Measurements from ENCODE around the gene EXOG.

The EXOG gene

DNA sequence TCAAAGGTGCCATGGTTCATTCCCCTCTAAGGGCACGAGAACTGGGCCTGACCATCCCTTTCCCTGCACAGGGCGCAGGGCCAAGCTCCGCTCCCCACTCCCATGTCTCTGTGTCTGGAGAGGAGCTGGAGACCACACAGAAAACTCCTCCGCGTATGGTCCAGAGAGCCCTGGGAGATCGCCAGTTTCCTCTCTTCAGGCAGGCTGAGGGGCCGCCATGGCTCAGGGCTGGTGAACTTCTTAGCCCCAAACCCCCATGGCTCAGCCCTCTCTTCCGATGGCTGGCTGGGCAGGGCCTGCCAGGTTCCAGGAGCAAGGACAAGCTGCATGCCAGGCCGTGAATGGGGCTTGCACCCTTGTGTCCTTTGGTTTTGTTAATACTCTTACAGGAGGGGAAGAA, 52.9 kb downstream of the EXOG start:
- no peak for DNase-seq

DNA sequence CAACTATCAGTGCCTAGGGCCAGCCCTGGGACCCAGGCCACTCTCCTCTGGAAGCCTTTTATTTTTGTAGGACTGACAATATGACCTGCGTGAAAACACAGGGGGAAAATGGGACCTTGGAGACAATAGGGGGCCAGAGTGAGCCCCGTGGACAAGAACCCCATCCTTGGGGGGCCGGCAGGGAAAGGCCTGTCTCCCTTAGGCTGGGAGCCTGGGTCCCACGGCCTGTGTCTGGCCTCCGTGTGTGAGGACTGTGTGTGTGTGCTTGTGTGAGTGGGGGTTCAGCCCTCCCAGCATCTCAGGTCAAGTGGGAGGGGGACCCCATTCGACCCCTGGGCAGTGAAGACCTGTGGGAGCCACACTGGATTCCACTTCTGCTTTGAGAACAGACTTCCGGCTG, 53.3 kb downstream of the EXOG start:
- no peak for DNase-seq

DNA sequence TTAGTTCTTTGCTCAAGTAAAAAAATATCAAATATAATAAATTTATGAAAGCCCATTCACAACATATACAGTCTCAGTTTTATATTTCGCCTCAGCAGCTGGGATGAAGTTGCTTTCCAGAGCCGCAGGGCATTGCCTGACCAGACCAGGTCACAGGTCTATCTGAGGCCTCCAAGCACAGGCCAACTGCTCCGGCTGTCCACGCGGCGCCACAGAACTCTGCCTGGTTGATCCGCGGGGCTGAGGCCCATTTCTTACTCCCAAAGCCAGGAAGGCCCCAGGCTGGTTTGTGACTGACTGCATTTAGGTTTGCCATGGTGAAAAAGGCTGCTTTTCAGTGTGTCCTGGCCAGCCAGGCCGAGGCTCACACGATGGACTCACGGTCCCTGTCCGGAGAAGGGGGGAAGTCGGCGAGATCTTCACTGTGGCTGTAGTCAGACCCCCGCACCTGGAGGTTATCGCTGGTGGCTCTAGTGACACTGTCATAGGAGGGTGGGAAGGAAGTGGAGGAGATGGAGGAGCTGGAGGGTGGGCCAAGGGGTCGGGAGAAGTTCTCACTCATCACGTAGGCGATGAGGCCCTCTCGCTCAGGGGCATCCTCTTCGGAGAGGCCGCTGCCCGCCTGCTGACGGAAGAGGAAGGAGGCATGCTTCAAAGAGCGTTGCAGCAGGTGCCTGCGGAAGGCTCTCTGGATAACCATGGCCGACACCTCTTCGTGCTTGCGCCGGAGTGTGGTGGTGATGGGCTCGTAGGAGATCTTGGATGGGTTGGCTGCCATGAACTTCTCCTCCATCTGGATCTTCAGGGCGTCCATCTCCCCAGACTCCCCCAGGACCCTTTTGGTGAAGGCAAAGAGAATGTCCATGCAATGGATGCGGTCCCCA, 54.1 kb downstream of the EXOG start:
- DNase-seq = no peak

GRCh38 chr3:38551026-38551832, 55.1 kb downstream of the EXOG start:
- no peak for DNase-seq

DNA sequence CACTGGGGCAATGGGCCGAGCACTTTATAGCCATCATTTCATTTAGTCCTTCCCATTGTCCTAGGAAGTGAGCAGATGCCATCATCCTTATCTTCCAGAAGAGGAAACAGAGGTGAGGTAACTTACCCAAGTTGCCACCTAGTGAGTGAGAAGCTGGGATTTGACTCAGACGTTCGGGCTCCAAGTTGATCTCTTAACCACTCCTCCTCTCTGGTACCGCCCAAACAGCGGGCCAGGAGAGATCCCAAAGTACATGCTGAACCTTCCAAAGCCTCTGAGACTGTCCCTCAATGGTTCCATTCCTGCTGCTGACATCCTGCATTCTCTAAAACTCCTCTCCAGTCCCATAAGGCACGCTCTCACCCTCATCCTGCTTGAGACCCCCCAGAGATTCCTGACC, 56.2 kb downstream of the EXOG start:
- no peak for DNase-seq

GRCh38 chr3:38553071-38553470, 56.9 kb downstream of the EXOG start:
- DNase-seq = no peak

DNA sequence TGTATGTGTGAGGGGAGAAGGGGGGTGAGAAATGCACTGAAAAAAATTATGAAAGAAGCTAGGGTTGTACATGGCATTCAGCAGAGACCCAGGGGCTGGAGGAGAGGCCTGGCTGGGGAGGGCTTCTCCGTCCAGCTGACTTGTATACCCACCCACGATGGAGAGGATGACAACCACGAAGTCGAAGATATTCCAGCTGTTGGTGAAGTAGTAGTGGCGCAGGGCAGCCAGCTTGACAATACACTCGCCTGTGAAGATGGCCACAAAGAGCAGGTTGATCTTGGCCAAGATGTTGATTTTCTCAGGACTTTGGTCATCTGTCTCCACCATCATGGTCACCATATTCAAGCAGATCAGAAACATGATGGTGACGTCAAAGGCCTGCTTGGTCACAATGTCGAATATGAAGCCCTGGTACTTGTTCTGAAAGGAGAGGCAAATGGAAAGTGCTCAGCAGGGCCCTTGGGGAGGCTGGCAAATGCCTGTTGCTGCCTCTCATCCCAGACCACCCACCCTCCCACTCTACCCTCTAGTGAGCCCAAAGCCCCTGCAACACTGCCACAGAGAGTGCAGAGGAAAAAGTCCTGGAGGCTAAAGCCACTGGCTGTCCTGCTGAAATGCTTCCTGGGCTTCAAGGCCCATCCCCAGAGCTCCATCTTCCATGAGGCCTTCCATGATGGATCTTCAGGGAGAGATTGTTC, 58.1 kb downstream of the EXOG start:
- DNase-seq = no peak

- no peak for DNase-seq
Measured at GRCh38 chr3:38555149-38555840, 59.2 kb downstream of the EXOG start.

DNA sequence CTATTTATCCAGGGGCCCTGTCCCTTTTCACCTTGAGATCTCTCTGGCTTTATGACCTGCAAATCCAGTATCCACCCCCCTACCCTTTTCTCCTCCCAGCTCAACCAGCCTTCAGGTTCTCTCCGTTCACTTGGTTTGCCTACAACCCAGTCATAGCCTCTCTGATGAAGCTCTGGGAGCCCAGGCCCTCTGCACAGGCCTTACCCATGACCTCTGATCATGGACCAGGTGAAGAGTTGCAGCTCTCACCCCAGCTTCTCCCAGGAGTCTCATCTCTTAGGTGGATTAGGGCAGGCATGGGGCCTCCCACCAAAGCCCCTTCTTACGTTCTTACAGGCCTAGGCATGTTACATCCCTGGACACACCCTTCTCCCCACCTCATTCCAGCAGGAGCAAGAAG, 59.8 kb downstream of the EXOG start:
- DNase-seq = no peak

DNA sequence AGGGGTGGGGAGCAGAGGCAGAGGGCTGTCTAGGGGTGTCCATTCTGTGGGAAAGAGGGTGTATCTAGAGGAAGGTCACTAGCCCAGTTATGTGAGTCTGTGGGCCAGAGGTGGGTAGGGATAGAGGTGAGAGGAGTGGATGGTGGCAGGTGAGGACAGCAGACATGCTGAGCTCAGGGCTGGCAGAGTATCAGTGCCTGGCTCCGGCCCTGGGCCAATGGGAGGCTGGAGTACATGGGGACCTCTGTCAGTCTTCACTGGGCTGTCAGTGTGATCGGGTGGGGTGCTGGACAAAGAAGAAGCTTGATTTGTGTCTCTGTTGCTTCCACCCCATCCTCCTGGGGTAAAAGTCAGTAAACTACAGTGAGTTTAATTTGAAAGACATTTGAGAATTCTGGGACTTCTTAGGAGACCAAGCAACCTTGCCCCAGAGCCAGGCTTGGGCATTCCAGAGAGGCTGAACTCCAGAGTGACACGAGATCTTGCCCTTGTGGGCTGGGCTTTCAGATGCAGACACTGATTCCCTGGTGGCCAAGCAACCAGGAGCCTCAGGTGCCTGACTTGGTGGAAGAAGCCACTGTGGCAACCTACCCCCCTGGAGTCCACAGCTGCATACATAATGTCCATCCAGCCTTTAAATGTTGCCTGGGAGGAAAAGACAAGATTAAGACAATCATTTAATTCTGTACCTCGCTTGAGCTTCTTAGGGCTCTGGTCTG, 60.7 kb downstream of the EXOG start:
- no peak for DNase-seq

GRCh38 chr3:38558864-38559263, 62.7 kb downstream of the EXOG start:
- no peak for DNase-seq

DNA sequence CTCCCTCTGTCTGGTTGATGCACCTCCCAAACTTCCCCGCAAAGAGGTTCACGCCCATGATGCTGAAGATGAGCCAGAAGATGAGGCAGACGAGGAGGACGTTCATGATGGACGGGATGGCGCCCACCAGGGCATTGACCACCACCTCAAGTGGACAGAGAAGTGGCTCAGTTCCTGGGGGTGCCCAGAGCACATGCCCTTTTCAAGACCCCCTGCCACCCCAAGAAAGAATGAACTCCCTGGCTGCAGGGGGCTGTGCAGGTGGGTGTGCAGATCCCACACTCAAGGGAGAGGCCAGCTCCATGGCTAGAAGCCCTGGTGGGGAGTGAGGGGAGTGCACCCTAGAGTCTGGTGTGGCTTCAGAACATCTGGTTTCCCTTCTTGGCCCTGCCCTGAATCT, 64.1 kb downstream of the EXOG start:
- DNase-seq = no peak

DNA sequence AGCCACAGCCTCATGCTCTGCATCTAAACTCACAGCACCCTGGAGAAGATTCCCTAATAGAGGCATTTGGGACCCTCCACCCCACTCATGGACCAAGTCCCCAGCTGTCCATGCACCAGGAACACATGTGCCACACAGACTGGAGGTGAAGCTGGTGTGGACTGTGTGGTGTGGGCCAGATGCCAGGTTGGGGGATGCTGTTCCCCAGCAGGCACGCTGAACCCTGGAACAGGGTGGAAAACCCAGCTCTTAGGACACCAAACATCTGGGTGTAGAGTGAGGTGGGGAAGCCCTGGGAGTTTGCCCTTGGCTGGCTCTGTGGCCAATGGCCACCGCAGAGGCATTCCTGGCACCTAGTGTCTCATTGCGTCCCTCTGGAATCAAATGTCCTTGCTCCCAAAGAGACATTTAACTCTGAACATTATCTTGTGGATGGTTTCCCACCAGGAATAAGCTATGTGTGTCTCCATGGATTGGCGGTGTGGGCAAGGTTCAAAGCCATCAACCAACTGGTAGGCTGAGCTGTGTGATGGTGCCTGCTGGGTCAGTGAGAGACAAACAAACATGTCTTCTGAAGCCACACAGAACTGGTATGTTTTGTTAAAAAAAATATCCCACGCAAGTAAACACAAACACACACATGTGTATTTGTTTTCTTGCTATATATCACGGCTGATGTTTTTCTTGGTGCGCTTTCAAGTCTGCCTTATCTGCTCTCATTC, 65.0 kb downstream of the EXOG start:
- no peak for DNase-seq

DNA sequence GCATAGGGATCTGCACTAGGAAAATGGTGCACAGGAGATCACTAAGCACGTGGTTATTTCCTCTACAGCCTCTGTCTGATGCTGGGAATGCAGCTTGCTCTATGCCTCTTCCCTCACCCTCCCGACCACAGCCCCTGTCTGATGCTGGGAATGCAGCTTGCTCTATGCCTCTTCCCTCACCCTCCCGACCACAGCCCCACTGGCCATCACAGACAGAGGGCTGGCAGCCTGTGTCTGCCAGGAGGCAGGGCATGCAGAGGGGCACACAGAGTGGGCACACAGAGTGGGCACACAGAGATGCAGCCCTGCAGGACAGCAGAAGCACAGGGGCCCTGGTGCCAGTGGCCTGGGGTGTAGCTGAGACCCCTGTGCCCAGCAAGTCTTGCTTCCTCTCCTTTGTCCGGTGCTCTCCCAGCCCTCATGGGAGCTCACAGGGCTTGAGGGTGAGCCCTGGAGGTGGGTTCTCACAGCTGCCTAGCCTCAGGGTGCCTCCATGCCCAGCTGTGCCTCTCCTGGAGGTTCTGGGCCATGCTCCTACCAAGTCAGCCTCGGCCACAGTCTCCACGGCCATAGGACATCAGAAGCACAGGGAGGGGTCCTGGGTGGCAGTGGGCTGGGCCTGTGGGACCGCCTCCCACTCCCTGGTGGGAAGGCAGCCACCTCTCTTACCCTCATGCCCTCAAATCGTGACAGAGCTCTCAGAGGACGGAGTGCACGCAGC, 65.8 kb downstream of the EXOG start:
- no peak for DNase-seq

DNA sequence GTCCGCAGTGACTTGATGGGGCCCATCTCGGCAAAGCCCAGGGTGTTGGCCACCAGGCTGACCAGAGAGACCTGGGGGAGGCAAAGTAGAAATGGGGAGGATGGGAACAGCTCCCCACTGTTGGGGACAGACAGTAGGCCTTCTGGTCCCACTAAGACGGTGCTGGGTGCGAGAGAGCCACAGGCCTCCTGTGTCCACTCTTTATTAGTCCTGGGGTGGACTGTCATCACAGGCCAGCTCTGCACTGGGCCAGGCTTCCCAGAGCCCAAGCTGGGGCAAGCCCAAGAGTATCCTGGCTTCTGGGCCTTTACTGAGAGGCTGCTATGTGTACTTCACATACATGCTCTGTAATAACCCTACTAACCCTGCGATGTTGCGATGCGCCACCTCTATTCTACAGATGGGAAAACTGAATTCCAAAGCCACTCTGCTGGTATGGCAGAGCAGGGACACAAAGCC, 66.4 kb downstream of the EXOG start:
- no peak for DNase-seq

- no peak for DNase-seq
Measured at GRCh38 chr3:38563070-38563885, 67.1 kb downstream of the EXOG start.

- no peak for DNase-seq
Measured at GRCh38 chr3:38563886-38564270, 67.7 kb downstream of the EXOG start.

GRCh38 chr3:38564631-38565338, 68.6 kb downstream of the EXOG start:
- DNase-seq = no peak
